Hematopoietic multipotent progenitor cell treated with erythropoietin and hydrocortisone succinate and interleukin-3 and kit ligand, for 4 days (in vitro differentiated cells): Measurements from ENCODE around the gene TMTC2.
A peak's percentile ranks its signal among the peaks of the same experiment; 100 is the strongest.

ENCODE experiments used
- DNase-seq: peaks from one replicate; pipeline ENCODE4 v3.0.0-alpha.2; 2015

TMTC2 gene

GRCh38 chr12:82857276-82857675, 170.6 kb downstream of the TMTC2 start:
- DNase-seq: no peak

- no peak for DNase-seq
Measured at GRCh38 chr12:82857911-82858533, 171.3 kb downstream of the TMTC2 start.

- no peak for DNase-seq
Measured at GRCh38 chr12:82858534-82858917, 171.8 kb downstream of the TMTC2 start.

DNA sequence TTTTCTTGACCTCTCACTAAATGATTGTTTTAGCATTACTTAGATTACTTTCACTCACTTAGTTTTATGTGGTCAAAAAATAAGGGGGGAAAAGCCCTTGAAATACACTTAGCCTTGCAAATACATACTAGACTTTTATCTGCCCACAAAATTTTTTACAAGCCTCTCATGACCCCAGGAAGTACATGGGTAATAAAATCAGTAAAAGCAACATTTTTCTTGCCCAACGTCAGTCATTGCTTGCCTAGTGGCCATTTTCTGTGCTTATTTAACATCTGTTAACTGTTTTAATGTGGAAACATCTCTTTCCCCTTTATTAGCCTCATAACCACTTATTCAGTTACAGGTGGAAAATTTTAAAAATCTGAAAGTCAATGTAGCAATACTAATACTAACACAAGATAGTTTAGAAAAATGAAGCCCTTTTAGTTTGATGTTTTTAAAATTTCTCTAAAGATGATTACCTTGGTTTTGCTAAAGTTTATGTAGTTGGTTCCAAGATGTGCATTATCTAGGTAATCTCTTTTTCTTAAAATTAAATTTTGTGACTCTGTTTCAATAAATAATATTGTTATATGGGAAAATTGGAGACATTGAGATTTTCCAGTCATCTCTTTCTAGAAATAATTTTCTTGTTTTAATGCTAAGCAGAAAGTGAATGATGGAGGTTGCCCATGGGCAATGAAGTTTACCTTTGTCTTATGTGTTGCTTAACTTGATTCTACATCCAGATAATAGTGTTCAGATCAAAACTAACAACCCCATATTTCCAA, 175.5 kb downstream of the TMTC2 start:
- DNase-seq: no peak

DNA sequence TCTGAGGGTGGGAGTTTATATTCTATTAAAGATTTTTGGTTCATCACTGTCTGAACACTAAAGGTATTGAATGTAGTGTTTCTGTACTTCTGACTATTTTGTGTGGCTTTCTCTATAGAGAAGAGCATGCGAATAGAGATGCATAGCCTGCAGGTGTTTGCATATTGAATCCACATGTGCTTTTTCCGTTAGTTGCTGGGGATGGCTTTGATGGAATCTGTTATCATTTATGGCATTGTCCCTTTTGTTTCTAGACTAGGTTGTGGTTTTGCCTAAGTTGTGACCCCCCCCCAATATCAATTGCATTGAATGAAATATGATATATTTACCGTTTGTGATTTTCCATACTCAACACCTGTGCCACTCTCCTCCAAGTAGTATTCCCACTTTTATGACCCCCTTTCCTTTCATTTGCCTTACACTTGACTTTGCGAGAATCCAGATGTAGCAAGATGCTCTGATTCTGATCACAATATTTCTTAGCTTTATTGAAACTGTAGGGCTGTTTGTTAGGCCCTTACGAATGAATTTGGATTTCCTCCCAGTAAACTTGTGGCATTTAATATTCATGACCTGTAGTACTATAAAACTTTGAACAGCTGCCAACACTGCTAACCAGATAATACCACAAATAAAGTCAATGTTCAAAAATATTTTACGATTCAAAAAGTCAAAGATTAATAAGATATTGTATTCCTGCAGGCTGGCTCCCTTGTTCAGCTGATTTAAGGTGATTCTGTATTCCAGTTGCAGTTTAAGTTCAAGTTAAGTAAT, 176.4 kb downstream of the TMTC2 start:
- DNase-seq: no peak

GRCh38 chr12:82866227-82866775, 179.6 kb downstream of the TMTC2 start:
- DNase-seq: no peak

- no peak for DNase-seq
Measured at GRCh38 chr12:82866946-82867345, 180.2 kb downstream of the TMTC2 start.

- DNase-seq: no peak
Measured at GRCh38 chr12:82867762-82868500, 181.2 kb downstream of the TMTC2 start.

DNA sequence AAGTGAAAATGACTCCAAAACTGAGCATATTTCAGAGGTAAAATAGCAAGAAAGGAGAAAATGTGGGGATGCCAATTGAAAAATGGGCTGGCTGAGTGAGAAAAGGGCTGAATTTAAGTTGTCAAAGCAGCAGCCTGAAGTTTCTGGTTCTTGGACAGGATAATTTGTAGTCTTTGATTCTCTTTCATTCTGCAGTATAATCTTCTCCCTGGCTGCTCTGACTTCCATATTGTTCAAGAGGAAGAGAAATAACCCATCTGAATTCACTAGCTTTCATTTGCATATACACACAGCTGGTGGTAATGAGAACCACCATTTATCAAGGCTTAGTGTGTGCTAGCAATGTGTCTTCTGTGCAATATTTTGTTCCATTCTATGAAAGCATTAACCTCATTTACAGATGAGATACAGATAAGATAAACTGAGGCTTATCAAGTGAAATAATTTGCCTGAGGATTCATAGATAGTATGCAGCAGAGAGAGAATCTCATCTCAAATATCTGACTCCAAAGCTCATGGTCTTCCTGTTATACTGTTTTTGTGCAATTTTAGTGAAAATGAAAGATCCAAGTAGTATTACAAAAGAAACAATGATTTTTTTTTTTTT, 184.2 kb downstream of the TMTC2 start:
- peak; percentile 36 for DNase-seq

DNA sequence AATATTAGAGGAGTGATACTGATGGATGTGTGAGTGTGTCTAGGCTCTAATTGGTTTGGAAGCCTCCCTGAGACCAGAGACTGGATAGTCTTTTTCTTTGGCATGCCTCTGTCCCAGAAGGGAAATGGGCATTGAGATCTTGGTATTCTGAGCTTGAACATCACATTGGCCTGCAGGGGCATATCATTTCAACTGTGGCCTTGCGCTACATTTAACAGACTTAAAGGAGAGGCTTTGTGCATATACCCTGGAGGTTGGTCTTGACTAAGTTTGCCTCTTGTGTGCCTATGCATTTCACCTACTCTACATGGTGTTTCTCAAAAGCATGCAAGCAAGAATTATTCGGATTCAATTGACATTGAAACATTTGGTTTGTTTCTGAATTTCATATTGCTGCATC, 185.4 kb downstream of the TMTC2 start:
- DNase-seq: no peak

DNA sequence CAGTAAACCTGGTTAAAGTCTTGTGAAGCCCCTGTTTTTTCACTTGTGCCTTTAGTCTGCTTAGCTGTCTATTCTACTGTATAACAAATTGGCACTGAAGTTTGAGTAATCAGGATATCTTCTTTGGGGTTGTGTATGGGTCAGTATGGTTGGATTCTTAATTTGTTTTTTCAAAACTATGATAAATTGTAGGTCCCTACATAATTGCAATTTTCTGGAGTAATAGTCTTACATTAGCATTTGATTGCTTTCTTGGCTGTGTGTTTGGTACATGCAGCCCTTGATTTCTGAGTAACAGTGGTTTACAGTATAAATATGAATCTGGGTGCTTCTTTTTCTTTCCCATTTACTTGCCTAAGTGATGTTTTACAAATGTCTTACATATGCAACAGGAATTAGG, 186.6 kb downstream of the TMTC2 start:
- no peak for DNase-seq

DNA sequence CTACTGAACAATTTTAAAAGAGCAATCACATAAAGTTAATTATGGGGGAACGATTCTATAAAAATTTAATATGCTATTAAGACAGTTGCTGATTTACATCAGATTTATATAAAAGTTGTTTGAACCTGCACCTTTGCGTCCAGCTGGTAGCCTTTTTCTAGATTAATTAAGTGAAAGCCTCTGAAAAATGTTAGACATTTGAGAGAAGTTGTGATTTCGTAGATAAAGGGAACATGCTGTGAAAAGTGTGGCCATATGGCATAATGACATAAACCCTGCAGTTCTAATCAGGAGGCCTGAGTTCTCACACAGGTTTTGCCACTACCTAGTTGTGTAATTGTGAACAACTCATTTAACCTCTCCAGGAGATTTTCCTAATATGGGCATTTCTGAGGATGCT, 187.2 kb downstream of the TMTC2 start:
- no peak for DNase-seq

DNA sequence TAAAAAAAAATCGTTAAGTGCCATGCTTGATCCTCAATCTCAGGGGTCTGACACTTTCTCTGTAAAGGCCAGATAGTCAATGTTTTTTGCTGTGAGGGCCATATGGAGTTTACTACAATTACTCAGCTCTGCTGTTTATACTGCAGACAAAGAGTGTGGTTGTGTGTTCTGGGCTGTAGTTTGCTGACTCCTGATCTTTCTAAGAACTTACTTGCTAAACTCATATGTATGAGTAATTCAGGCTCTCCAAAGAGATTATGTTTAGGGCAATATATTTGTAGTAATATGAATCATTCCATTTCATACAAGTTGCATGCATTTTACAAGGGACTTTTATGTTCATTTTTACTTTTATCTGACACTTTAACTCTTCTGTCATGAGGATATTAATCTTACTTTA, 188.2 kb downstream of the TMTC2 start:
- no peak for DNase-seq

- no peak for DNase-seq
Measured at GRCh38 chr12:82876075-82876474, 189.4 kb downstream of the TMTC2 start.

DNA sequence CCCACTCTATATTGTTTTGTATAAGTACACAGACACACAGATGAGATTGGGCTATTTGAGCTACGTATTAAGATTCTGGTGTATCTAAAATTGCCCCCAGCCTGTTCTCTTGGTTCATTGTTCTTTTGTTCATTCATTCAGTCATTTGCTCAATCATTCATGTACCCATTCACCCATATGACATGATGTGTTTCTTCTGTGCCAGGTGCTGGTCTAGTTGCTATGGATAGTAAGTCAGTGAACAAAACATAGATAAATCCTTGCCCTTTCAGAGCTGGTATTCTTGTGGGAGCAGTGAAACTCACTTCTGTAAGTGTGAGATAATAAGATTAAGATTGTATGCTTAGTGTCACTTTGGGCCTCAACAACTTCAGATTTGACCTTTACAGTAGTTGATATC, 191.3 kb downstream of the TMTC2 start:
- DNase-seq: no peak

DNA sequence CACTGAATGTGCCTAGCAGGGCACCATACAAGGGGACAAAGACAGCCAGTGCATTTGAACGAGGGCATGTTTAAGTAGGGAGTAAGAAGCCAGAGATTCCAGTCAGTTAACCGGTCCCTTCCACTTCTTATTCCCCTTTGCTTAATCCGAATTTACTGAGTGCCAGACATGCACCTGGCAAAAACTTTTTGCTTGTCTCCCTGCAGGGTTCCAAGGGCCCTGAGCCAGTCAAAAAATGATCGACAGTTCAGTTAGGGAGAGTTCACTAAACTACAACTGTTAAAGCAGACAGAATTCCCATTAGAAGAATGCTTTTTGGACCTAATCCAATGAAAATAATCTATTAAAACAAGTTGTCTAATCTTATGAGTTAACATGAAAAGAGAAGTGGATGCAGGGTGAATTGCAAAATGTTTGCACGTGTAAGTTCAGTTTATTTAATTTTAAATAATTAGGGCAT, 193.8 kb downstream of the TMTC2 start:
- DNase-seq: no peak

- no peak for DNase-seq
Measured at GRCh38 chr12:82883394-82884355, 197.0 kb downstream of the TMTC2 start.

GRCh38 chr12:82886671-82887340, 200.1 kb downstream of the TMTC2 start:
- DNase-seq: no peak

DNA sequence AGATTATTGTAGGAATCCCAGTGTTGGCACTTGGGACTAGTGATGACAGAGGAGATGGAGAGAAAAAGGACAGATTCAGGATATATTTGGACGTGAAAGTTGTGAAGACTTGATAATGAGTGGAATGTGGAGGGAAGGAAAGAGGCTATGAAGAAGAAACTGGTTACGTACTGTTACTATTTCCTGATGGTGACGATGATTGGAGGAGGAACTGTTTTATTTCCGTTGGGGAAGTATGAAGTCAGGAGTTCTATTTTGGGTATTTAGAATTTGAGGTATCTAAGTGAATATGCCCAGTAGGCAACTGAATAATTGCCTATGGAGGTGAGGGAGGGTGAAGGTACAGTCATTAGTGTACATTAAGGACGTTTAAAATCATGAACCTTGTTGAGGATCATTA, 207.2 kb downstream of the TMTC2 start:
- no peak for DNase-seq

GRCh38 chr12:82896277-82896676, 209.6 kb downstream of the TMTC2 start:
- DNase-seq: no peak

GRCh38 chr12:82896979-82897378, 210.3 kb downstream of the TMTC2 start:
- no peak for DNase-seq
